ENCODE results near the gene ZDHHC4.
"Not testable (repeated sequence)": the region's sequence is repeated elsewhere in the genome, so short reads cannot be mapped to it uniquely, and the experiment has no call there.

ZDHHC4 gene

DNA sequence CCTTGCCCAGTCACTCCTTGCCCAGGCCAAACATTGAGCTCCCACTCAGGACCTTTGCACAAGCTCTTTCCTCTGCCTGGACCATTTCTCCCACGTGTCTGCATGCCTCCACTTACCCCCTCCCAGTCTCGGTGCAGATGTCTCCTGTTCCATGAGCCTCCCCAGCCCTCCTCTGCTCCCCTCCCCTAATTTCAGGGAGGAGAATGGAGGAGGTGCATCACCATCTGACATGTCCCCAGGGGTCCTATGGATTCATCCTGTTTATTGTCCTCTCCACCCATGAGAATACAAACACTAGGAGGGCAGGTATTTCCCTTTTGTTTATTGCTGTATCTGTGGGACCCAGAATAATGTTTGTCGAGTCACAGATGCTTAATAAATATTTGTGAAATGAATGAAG is 17.4 kb upstream of the ZDHHC4 start:
- in situ Hi-C loops (cut with MboI; ENCODE audit: low sequenced_read_pairs): no loop called here

DNA sequence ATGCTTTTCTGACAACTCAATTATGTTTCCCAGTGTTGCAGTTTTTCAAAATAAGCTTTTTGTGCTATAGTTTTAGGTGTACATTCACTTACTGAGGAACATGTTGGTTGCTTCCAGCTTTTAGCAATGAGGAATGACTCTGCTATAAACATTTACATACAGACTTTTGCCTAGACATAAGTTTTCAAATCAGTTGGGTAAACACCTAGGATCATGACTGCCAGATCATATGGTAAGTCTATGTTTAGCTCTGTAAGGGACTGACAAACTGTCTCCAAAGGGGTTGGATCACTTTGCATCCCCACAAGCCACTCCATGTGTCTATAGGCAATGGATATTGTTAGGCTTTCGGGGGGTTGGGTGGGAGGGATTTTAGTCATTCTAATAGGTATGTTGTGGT is 15.1 kb upstream of the ZDHHC4 start:
- in situ Hi-C loops (cut with MboI; ENCODE audit: low sequenced_read_pairs): no loop called here

DNA sequence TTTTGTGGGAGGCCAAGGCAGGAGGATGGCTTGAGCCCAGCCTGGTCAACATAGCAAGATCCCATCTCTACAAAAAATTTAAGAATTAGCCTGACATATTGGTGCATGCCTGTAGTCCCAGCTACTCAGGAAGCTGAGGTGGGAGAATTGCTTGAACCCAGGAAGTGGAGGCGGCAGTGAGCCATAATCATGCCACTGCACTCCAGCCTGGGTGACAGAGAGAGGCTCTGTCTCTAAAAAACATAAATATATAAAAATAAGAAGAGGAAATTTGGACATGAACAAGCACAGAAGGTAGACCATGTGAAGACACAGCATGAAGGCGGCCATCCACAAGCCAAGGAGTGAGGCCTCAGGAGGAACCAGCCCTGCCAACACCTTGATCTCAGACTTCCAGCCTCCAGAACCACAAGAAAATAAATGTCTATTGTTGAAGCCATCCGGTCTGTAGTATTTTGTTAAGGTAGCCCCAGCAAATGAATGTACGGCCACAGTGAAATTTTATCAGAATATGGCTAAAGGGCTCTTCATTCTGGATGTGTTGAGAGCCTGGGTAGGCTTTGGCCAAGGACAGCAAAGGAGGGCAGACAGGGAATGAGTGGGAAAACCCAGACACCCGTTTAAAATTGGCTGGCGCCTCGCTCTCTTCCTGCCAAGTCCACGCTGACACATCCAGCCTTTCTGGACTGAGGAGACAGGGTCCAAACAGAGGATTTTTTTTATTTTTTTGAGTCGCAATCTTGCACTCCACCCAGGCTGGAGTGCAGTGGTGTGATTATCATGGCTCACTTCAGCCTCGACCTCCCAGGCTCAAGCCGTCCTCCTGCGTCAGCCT is 13.1 kb upstream of the ZDHHC4 start:
- in situ Hi-C loops (cut with MboI; ENCODE audit: low sequenced_read_pairs): no loop called here

DNA sequence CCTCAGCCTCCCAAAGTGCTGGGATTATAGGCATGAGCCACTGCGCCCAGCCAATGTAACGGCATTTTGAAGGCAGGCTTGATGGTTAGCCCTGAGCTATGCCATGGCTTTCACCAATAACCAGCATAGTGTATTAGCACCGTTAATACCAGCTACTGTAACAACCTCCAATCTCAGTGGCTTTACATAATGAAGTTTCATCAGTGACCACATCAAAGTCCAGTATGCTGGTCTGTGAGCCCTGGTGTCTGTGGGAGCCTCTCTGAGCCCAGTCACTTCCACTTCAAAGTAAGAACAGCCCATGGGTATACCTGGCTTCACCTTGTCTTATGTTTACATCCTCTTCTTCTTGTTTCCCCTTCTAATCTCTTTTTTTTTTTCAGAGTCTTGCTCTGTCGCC is 11.6 kb upstream of the ZDHHC4 start:
- in situ Hi-C loops (cut with MboI; ENCODE audit: low sequenced_read_pairs): no loop called here

DNA sequence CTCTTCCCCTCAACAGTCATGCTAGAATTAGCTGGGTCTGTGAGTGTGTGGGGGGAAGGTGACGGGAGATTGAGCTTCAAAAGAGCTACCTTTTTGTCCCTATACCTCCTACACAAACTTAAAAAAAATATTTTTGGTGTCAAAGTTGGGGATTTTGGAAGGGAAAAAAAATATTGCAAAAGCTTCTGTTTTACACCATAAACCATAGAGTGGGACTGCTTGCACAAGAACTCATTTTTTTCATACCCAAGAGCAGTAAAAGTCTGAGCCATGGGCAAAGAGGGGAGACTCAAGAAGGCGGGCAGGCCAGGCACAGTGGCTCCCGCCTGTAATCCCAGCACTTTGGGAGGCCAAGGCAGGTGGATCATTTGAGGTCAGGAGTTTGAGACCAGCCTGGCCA is 9.4 kb upstream of the ZDHHC4 start:
- in situ Hi-C loops (cut with MboI; ENCODE audit: low sequenced_read_pairs): no loop called here

DNA sequence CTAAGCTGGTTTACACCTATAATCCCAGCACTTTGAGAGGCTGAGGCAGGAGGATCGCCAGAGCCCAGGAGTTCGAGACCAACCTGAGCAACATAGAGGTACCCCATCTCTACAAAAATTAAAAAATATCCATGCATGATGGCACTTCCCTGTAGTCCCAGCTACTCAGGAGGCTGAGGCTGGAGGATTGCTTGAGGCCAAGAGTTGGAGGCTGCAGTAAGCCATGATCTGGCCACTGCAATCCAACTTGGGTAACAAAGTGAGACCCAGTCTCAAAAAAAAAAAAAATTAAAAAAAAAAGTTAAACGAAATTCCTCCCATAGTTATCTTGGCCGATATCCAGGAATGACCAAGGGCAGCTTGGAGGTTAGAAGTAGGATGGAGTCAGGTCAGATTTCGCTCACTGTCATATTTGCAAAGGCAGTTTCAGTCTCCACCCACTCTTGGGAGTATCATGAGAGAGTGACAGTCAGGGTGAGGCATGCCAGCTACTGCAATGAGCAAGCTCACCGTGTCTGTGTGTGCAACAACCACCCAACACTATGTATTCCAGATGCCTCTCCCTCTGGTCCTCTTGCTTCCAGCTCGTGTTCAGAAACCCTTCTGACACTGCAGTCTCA is 6.0 kb upstream of the ZDHHC4 start:
- in situ Hi-C loops (cut with MboI; ENCODE audit: low sequenced_read_pairs): no loop called here

DNA sequence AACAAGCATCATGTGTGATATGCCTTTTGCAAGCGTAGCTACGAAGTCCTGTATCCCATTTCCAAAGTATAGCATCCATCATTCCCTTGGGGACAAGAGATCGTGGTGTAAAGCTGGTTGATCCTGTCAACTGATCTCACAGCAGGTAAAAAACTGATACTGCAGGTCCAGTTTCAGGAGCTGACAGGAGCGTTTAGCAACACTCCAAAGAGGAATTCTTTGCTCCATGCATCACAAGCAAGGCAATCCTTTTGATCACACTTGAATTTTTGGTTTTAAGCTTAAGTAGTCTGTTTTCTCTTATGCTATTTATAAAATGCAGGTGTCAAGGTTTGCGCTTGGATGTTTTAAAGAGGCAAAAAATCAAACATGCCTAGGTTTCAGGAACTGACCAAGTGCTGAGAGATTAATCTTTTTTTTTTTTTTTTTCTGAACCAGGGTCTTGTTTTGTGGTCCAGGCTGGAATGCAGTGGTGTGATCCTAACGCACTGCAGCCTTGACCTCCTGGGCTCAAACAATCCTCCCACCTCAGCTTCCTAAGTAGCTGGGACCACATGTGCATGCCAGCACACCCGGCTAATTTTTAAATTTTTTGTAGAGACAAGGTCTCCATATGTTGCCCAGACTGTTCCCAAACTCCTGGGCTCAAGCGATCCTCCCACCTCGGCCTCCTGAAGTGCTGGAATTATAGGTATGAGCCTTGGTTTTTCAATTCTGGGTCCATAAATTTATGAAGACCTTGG is 1.8 kb upstream of the ZDHHC4 start:
- in situ Hi-C loops (cut with MboI; ENCODE audit: low sequenced_read_pairs): no loop called here

DNA sequence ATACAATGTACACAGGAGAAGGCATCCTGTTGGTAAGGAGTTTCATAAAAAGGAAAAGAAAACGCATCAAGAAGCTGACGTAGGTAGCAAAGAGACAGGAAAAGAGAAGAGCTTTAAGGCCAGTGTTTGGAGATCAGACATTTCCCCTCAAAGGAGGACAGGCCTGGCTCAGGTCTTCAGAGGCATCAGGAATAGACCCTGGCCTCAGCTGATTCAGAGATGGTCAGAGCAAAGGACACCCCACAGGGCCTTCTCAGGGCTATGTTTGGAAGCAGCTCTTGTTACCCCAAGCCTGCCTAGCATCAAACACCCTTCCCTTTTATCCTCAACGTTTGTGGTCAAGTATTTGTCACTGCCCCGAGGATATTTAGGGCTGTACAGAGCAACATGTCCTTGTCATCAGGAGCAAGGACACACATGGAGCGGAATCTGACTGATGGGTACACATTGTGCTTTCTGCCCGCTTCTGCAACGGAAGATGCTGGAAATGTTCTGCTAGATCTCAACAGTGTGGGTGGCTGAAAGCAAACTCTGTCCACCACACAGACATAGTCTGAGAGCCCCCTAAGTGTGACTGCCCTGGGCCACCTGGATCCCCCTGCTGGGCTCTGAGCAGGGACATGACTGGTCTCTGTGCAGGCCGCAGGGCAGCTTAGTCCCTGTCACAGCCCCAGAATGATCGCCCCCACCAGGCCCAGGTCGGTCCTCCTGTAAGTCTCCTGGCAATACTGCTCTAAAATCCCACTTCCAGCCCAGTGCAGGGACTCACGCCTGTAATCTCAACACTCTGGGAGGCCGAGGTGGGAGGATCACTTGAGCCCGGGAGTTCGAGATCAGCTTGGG is 1.0 kb upstream of the ZDHHC4 start:
- in situ Hi-C loops (cut with MboI; ENCODE audit: low sequenced_read_pairs): no loop called here

DNA sequence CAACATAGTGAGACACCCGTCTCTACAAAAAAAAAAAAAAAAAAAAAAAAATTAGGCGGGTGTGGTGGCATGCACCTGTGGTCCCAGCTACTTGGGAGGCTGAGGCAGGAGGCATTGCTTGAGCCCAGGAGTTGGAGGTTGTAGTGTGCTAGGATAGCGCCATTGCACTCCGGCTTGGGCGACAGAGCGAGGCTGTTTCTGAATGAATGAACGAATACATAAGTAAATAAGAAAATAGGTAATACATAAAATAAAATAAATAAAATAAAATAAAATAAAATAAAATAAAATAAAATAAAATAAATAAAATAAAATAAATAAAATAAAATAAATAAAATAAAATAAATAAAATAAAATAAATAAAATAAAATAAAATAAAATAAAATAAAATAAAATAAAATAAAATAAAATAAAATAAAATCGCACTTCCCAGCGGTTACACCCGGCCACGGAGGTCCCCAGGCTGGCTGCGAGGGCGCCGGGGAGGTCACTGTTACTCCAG is 336 bp upstream of the ZDHHC4 start:
- in situ Hi-C loops (cut with MboI; ENCODE audit: low sequenced_read_pairs): not testable (repeated sequence)

DNA sequence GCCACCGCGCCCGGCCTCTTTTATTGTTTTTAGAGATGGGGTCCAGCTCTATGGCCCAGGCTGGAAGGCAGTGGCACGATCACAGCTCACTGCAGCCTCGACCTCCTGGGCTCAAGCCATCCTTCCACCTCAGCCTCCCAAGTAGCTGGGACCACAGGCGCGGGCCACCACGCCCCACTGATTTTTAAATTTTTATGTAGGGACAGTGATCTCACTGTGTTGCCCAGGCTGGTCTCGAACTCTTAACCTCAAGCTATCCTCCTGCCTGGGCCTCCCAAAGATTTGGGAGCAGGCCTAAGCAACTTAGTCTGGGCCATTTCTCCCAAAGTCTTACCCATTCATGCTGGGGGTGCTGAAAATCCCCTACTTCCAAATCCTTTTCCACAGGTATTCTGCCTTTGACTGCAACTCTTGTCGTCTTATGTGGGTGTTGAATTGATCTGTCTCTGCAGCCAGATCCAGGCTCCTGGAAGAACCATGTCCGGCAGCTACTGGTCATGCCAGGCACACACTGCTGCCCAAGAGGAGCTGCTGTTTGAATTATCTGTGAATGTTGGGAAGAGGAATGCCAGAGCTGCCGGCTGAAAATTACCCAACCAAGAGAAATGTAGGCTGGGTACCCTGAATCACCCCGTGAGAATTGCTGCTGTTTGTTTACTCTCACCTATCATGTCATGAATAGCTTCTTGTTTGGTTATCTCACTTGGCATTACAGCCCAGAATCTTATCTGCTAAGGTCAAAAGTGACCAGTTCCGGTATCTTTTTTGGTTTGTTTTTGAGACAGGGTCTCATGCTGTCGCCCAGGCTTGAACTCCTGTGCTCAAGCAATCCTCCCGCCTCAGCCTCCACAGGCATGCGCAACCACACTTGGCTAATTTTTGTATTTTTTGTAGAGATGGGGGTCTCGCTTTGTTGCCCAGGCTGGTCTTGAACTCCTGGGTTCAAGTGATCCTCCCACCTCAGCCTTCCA is 1.1 kb downstream of the ZDHHC4 start:
- in situ Hi-C loops (cut with MboI; ENCODE audit: low sequenced_read_pairs): no loop called here

DNA sequence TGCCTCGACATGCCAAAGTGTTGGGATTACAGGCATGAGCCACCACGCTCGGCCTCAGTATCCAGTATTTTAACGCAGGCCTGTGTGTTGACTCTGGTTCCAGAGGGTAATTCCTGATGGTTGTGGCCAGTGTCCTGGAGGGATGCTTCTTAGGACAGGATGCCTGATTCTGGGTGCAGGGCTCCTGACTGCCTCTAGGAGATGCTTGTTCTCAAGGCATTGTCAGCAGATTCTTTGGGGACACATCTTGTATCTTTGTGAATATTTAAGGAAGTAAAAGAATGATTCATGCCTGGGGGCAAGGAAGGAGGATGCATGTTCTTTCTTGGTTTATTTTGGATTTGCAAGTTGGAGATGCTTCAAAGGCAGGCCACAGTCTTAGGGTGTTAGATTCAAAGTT is 2.2 kb downstream of the ZDHHC4 start:
- in situ Hi-C loops (cut with MboI; ENCODE audit: low sequenced_read_pairs): no loop called here

DNA sequence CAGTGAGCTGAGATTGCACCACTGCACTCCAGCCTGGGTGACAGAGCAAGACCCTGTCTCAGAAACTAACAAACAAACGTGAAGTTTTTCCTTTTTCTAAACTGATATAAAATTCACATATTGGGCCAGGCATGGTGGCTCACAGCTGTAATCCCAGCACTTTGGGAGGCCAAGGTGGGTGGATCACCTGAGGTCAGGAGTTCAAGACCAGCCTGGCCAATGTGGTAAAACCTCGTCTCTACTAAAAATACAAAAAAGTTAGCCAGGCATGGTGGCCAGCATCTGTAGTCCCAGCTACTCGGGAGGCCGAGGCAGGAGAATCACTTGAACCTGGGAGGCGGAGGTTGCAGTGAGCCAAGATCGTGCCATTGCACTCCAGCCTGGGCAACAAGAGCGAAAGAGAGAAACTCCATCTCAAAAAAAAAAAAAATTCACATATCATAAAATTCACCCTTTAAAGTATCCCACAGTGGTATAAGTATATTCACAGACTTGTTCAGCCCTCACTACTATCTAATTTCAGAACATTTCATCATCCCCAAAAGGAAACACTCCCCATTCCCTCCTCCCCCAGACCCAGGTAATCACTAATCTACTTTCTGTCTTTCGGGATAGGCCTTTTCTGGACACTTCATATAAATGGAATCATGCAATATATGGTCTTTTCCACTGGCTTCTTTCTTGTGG is 8.6 kb downstream of the ZDHHC4 start:
- in situ Hi-C loops (cut with MboI; ENCODE audit: low sequenced_read_pairs): not testable (repeated sequence)

DNA sequence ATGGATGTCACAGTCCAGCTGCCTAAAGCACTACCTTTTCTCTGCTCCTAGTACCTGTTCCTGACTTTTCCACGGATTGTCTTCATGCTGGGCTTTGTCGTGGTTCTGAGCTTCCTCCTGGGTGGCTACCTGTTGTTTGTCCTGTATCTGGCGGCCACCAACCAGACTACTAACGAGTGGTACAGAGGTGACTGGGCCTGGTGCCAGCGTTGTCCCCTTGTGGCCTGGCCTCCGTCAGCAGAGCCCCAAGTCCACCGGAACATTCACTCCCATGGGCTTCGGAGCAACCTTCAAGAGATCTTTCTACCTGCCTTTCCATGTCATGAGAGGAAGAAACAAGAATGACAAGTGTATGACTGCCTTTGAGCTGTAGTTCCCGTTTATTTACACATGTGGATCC is 11.3 kb downstream of the ZDHHC4 start:
- in situ Hi-C loops (cut with MboI; ENCODE audit: low sequenced_read_pairs): no loop called here

DNA sequence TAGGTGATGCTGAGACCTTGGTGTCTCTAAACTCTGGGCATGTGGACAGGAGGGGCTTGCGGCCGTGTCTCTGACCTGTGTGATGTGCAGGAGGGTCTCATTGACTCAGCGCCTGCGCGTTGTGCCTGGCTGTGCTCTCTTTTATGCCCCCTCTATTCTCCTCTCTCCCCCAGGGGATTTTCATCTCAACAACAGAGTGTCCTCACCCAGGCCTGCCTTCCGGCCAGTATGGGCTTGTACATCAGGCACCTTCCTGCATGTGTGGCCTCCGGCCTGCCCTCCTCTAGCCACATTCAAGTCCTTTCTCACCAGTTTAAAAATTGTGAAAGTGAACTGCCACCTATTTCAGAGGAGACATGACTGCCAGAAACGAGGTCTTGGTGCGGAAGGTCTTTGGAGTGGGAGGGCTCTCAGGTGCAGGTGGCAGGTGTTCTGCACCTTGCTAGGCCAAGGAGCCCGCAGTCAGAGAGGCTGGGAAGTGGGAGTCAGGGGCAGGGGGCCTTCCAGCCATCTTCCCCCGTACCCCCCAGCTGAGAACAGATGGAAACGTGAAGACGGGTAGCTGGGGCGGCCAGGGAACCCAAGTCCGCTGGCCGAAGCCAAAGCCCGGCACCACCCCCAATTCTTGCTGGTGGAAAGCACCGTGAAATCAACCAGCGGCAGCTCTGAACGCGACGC is 12.0 kb downstream of the ZDHHC4 start:
- in situ Hi-C loops (cut with MboI; ENCODE audit: low sequenced_read_pairs): no loop called here

DNA sequence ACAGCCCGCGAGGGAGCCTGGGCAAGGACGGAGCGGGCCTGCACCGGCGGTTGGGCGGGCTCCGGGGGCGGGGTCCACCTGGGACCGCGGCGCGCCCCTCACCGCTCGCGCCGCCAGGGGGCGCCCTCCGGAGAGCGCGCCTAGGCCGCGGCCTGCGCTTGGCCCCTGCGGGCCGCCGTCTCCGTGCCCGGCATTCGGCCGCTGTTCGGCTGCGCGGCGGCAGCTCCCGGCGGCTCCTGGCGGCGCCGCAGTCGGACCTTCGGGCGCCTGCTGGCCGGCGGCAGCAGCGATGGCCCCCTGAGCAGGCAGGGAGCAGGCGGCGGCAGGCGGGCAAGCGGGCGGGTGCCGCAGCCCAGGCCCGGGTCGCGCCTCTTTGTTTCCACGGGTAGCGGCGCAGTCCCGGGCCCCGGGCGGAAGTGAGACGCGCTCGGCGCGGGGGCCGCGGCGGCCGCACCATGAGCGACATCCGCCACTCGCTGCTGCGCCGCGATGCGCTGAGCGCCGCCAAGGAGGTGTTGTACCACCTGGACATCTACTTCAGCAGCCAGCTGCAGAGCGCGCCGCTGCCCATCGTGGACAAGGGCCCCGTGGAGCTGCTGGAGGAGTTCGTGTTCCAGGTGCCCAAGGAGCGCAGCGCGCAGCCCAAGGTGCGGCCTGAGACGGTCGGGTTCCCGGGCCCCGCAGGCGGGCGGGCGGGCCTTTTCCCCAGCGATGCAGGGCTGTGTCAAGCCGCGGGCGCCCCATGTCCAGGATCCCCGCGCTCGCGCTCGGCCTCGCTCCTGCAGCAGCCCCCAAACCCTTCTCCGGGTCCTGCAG is 12.8 kb downstream of the ZDHHC4 start, which contains the start of gene INTS15:
Gene INTS15, plus strand, starts transcription at position 193 of the 816 bp plus-strand sequence. Its CDS starts 263 bp downstream, at position 456.
- in situ Hi-C loops (cut with MboI; ENCODE audit: low sequenced_read_pairs): no loop called here

DNA sequence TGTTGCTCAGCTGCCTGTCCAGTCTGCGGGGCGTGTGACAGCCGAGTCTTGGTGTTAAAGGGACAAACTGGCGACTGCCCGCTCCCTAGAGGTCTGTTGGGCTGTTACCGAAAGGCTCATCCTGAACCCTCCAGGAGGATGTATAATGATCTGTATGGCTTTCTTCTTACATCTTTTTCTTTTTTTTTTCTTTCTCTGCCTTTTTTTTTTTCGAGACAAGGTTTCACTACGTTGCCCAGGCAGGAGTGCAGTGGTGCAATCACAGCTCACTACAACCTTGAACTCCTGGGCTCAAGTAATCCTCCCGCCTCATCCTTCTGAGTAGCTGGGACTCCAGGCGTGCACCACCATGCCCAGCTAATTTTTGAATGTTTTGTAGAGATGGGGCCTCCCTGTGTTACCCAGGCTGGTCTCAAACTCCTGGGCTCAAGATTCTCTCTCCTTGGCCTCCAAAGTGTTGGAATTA is 13.4 kb downstream of the ZDHHC4 start:
- in situ Hi-C loops (cut with MboI; ENCODE audit: low sequenced_read_pairs): no loop called here

DNA sequence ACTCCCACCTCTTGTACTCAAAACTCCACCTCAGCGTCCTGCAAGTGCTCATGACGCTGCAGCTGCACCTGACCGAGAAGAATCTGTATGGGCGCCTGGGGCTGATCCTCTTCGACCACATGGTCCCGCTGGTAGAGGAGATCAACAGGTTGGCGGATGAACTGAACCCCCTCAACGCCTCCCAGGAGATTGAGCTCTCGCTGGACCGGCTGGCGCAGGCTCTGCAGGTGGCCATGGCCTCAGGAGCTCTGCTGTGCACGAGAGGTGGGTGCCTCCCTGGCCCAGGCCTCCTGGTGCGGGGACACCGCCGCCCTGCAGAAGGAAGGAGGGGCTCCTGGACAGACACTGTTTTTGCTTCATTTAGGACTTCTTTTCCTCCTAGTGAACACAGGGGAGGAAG is 22.8 kb downstream of the ZDHHC4 start:
- in situ Hi-C loops (cut with MboI; ENCODE audit: low sequenced_read_pairs): no loop called here

All from HL-60/S4 treated with retinoic acid at 250 ng/mL for 4 days and 3 days (cell line).